IPS-18a (cell line): Measurements from ENCODE around the gene ACSF3.

Experiments
- H3K27ac ChIP-seq: one replicate; pipeline ENCODE4 v1.5.1; 2013; ENCODE audit warnings: low read length
- H3K27me3 ChIP-seq: one replicate; pipeline ENCODE4 v1.6.1; 2013; ENCODE audit warnings: mild to moderate bottlenecking, low read length; ENCODE audit not compliant: control insufficient read depth, insufficient read depth
- H3K36me3 ChIP-seq: one replicate; pipeline ENCODE4 v1.6.1; 2013; ENCODE audit warnings: low read depth, low read length; ENCODE audit not compliant: control insufficient read depth
- H3K4me1 ChIP-seq: one replicate; pipeline ENCODE4 v1.6.1; 2013; ENCODE audit warnings: low read depth, low read length; ENCODE audit not compliant: control insufficient read depth
- H3K4me3 ChIP-seq: one replicate; pipeline ENCODE4 v1.5.1; 2013; ENCODE audit warnings: low read length
- H3K9ac ChIP-seq: one replicate; pipeline ENCODE4 v1.6.1; 2013; ENCODE audit warnings: mild to moderate bottlenecking, low read length, moderate library complexity
- H3K9me3 ChIP-seq: one replicate; pipeline ENCODE4 v1.6.1; 2013; ENCODE audit warnings: low read depth, low read length; ENCODE audit not compliant: control insufficient read depth

The ACSF3 gene

GRCh38 chr16:89050868-89051311 lies 42.8 kb upstream of the ACSF3 start:
- no peak overlapping the region for H3K9ac ChIP-seq
- H3K36me3 ChIP-seq, result no peaks in the 10 kb centered on the region
- H3K27me3 ChIP-seq, result no peaks in the 10 kb centered on the region
- no peaks in the 10 kb centered on the region for H3K4me1 ChIP-seq
- H3K27ac ChIP-seq, result no peak overlapping the region
- no peaks in the 10 kb centered on the region for H3K9me3 ChIP-seq
- no peak overlapping the region for H3K4me3 ChIP-seq

GRCh38 chr16:89051521-89052166 lies 42.0 kb upstream of the ACSF3 start:
- Histone ChIP-seq H3K4me1 (no peaks in the 10 kb centered on the region), H3K4me3 (no peak overlapping the region), H3K9me3 (no peaks in the 10 kb centered on the region), H3K27ac (no peak overlapping the region), H3K36me3 (no peaks in the 10 kb centered on the region), H3K27me3 (no peaks in the 10 kb centered on the region), H3K9ac (no peak overlapping the region)

- Histone ChIP-seq H3K4me1 (no peaks in the 10 kb centered on the region), H3K9me3 (no peaks in the 10 kb centered on the region), H3K9ac (no peak overlapping the region), H3K4me3 (no peak overlapping the region), H3K27ac (no peak overlapping the region), H3K27me3 (no peaks in the 10 kb centered on the region), H3K36me3 (no peaks in the 10 kb centered on the region)
Measured at GRCh38 chr16:89052191-89052889, 41.3 kb upstream of the ACSF3 start.

- Histone ChIP-seq H3K4me1 (no peaks in the 10 kb centered on the region), H3K36me3 (no peaks in the 10 kb centered on the region), H3K9ac (no peak overlapping the region), H3K27me3 (no peaks in the 10 kb centered on the region), H3K4me3 (no peak overlapping the region), H3K27ac (no peak overlapping the region), H3K9me3 (no peaks in the 10 kb centered on the region)
Measured at GRCh38 chr16:89052890-89053724, 40.5 kb upstream of the ACSF3 start.

- Histone ChIP-seq H3K4me3 (no peak overlapping the region), H3K9ac (no peak overlapping the region), H3K4me1 (no peaks in the 10 kb centered on the region), H3K36me3 (no peaks in the 10 kb centered on the region), H3K27me3 (no peaks in the 10 kb centered on the region), H3K27ac (no peak overlapping the region), H3K9me3 (no peaks in the 10 kb centered on the region)
Measured at GRCh38 chr16:89053725-89054029, 40.0 kb upstream of the ACSF3 start.

- no peak overlapping the region for H3K27ac ChIP-seq
- H3K36me3 ChIP-seq, result no peaks in the 10 kb centered on the region
- no peaks in the 10 kb centered on the region for H3K9me3 ChIP-seq
- no peaks in the 10 kb centered on the region for H3K4me1 ChIP-seq
- H3K27me3 ChIP-seq, result no peaks in the 10 kb centered on the region
- H3K4me3 ChIP-seq, result no peak overlapping the region
- H3K9ac ChIP-seq, result no peak overlapping the region
Measured at GRCh38 chr16:89054261-89054661, 39.4 kb upstream of the ACSF3 start.

- no peaks in the 10 kb centered on the region for H3K27me3 ChIP-seq
- no peaks in the 10 kb centered on the region for H3K9me3 ChIP-seq
- no peaks in the 10 kb centered on the region for H3K36me3 ChIP-seq
- H3K9ac ChIP-seq, result no peak overlapping the region
- H3K4me3 ChIP-seq, result no peak overlapping the region
- no peak overlapping the region for H3K27ac ChIP-seq
- no peaks in the 10 kb centered on the region for H3K4me1 ChIP-seq
Measured at GRCh38 chr16:89054714-89055113, 38.9 kb upstream of the ACSF3 start.

GRCh38 chr16:89055313-89055712 lies 38.3 kb upstream of the ACSF3 start:
- no peaks in the 10 kb centered on the region for H3K9me3 ChIP-seq
- no peak overlapping the region for H3K27ac ChIP-seq
- no peak overlapping the region for H3K4me3 ChIP-seq
- H3K9ac ChIP-seq, result no peak overlapping the region
- H3K27me3 ChIP-seq, result no peaks in the 10 kb centered on the region
- H3K4me1 ChIP-seq, result no peaks in the 10 kb centered on the region
- H3K36me3 ChIP-seq, result no peaks in the 10 kb centered on the region

- Histone ChIP-seq H3K4me1 (no peaks in the 10 kb centered on the region), H3K27ac (no peak overlapping the region), H3K4me3 (no peak overlapping the region), H3K9me3 (no peaks in the 10 kb centered on the region), H3K9ac (no peak overlapping the region), H3K27me3 (no peaks in the 10 kb centered on the region), H3K36me3 (no peaks in the 10 kb centered on the region)
Measured at GRCh38 chr16:89055894-89056555, 37.6 kb upstream of the ACSF3 start.

- Histone ChIP-seq H3K27ac (no peak overlapping the region), H3K27me3 (no peaks in the 10 kb centered on the region), H3K4me1 (no peaks in the 10 kb centered on the region), H3K9me3 (no peaks in the 10 kb centered on the region), H3K4me3 (no peak overlapping the region), H3K9ac (no peak overlapping the region), H3K36me3 (no peaks in the 10 kb centered on the region)
Measured at GRCh38 chr16:89056592-89056991, 37.1 kb upstream of the ACSF3 start.

GRCh38 chr16:89057738-89058137 lies 35.9 kb upstream of the ACSF3 start:
- no peak overlapping the region for H3K9ac ChIP-seq
- H3K4me3 ChIP-seq, result no peak overlapping the region
- no peaks in the 10 kb centered on the region for H3K9me3 ChIP-seq
- no peaks in the 10 kb centered on the region for H3K27me3 ChIP-seq
- no peaks in the 10 kb centered on the region for H3K4me1 ChIP-seq
- H3K27ac ChIP-seq, result no peak overlapping the region
- H3K36me3 ChIP-seq, result no peaks in the 10 kb centered on the region
